Nephron (organoid): ENCODE measurements around the gene EPB41.
"Not testable (repeated sequence)": the region's sequence is repeated elsewhere in the genome, so short reads cannot be mapped to it uniquely, and the experiment has no call there.

Experiments used
- H3K27ac Mint-ChIP-seq, 3 experiments: 2 replicates each; pipeline ENCODE4 v1.8.0; 2020; ENCODE audit warnings: mixed read lengths in 3 of 3, mild to moderate bottlenecking in 2 of 3, moderate library complexity in 1 of 3
- H3K27me3 Mint-ChIP-seq: 2 replicates; pipeline ENCODE4 v1.8.0; 2021; ENCODE audit warnings: low read depth, mild to moderate bottlenecking, moderate library complexity, mixed read lengths
- H3K36me3 Mint-ChIP-seq: 2 replicates; pipeline ENCODE4 v1.8.0; 2020; ENCODE audit warnings: low read depth, mixed read lengths
- H3K4me1 Mint-ChIP-seq: 2 replicates; pipeline ENCODE4 v1.8.0; 2020; ENCODE audit warnings: mixed read lengths
- H3K4me3 Mint-ChIP-seq, 3 experiments: 2 replicates each; pipeline ENCODE4 v1.8.0; 2020; ENCODE audit warnings: mild to moderate bottlenecking in 3 of 3, mixed read lengths in 3 of 3, moderate library complexity in 2 of 3
- H3K9me3 Mint-ChIP-seq: 2 replicates; pipeline ENCODE4 v1.8.0; 2020; ENCODE audit warnings: mixed read lengths
- TF ChIP-seq, protein P1 (sequence below), 3 experiments: fragments of 200-600 bp; sonication (generic); IDR thresholded peaks; one replicate each; pipeline ENCODE4 v1.5.0; 2021; ENCODE audit warnings: antibody characterized with exemption in 3 of 3; ENCODE audit not compliant: unreplicated experiment in 3 of 3

The EPB41 gene

DNA sequence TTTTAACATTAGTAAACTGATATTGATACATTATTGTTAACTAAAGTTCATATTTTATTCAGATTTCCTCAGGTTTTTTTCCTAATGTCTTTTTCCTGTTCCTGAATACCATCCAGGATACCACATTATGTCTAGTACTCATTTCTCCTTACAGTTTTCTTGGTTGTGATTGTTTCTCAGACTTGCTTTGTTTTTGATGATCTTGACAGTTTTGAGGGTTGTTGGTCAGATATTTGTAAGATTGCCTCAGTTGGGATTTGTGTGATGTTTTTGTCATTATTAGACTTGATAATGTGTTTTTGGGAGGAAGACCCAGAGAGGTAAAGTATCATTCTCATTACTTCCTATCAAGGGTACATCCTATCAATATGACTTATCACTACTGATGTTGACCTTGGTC, 19.5 kb downstream of the EPB41 start:
- H3K4me1 Mint-ChIP-seq = peaks cover under 1% of the 10 kb centered on the region
- no peaks in the 10 kb centered on the region for H3K27me3 Mint-ChIP-seq
- H3K9me3 Mint-ChIP-seq = no peaks in the 10 kb centered on the region
- H3K4me3 Mint-ChIP-seq = no peak overlapping the region
- no peak overlapping the region for H3K27ac Mint-ChIP-seq
- H3K36me3 Mint-ChIP-seq = no peaks in the 10 kb centered on the region
- TF ChIP-seq, protein P1, sequence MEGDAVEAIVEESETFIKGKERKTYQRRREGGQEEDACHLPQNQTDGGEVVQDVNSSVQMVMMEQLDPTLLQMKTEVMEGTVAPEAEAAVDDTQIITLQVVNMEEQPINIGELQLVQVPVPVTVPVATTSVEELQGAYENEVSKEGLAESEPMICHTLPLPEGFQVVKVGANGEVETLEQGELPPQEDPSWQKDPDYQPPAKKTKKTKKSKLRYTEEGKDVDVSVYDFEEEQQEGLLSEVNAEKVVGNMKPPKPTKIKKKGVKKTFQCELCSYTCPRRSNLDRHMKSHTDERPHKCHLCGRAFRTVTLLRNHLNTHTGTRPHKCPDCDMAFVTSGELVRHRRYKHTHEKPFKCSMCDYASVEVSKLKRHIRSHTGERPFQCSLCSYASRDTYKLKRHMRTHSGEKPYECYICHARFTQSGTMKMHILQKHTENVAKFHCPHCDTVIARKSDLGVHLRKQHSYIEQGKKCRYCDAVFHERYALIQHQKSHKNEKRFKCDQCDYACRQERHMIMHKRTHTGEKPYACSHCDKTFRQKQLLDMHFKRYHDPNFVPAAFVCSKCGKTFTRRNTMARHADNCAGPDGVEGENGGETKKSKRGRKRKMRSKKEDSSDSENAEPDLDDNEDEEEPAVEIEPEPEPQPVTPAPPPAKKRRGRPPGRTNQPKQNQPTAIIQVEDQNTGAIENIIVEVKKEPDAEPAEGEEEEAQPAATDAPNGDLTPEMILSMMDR (IDR thresholded peaks at IDR 0.05; ENCODE audit: unreplicated experiment in 3 of 3) = no peak

DNA sequence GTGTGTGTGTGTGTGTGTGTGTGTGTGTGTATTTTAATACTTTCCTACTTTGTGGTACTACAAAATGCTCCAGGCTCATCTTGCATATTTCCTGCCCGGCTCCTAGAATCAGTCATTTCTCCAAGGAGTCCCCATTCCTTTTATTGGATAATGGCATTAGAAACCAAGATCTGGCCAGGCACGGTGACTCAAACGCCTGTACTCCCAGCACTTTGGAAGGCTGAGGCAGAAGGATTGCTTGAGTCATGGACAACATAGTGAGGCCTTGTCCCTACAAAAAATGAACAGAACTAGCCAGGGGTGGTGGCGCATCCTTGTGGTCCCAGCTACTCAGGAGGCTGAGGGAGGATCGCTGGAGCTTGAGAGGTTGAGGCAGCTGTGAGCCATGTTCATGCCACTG, 20.3 kb downstream of the EPB41 start:
- Mint-ChIP-seq H3K27ac (no peak overlapping the region), H3K36me3 (no peaks in the 10 kb centered on the region), H3K4me3 (no peak overlapping the region), H3K4me1 (no peaks in the 10 kb centered on the region), H3K9me3 (no peaks in the 10 kb centered on the region), H3K27me3 (no peaks in the 10 kb centered on the region)
- TF ChIP-seq, protein P1 (IDR thresholded peaks at IDR 0.05; ENCODE audit: unreplicated experiment in 3 of 3) = no peak

DNA sequence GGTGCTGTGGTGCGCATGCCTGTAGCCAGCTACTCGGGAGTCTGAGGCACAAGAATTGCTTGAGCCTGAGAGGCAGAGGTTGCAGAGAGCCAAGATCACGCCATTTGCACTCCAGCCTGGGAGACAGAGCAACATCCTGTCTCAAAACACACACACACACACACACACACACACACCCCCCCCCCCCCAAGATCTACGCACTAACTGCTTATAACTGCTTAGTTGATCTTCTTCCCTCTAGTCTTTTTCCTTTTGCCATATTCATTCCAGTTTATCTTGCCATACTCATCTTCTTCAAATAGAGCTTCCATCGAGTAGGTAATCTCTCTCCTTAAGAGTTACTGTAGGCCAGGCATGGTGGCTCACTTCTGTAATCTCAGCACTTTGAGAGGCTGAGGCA, 20.9 kb downstream of the EPB41 start:
- Mint-ChIP-seq H3K4me1 (no peaks in the 10 kb centered on the region), H3K27me3 (no peaks in the 10 kb centered on the region), H3K4me3 (no peak overlapping the region), H3K36me3 (no peaks in the 10 kb centered on the region), H3K9me3 (no peaks in the 10 kb centered on the region), H3K27ac (no peak overlapping the region)
- TF ChIP-seq, protein P1 (IDR thresholded peaks at IDR 0.05; ENCODE audit: unreplicated experiment in 3 of 3) = no peak

DNA sequence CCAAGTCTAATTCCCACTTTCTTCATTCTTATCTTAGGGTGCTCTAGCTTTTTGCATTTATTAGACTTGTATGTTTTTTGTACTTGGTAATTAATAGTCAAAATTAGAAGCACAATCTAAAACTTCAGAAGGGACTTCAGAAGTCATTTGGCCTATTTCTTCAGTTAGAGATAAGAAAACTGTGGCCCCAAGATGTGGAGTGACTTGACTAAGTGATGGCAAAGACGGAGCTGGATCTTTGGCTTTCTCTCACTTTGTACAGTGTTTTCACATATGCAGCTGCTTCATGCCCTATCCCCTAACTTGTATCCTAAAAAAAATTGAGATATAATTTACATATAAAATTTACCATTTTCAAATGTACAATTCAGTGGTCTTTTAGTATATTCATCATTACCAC, 21.7 kb downstream of the EPB41 start:
- no peak overlapping the region for H3K27ac Mint-ChIP-seq
- H3K9me3 Mint-ChIP-seq = no peaks in the 10 kb centered on the region
- no peak overlapping the region for H3K4me3 Mint-ChIP-seq
- no peaks in the 10 kb centered on the region for H3K36me3 Mint-ChIP-seq
- TF ChIP-seq, protein P1 (IDR thresholded peaks at IDR 0.05; ENCODE audit: unreplicated experiment in 3 of 3) = no peak
- no peaks in the 10 kb centered on the region for H3K27me3 Mint-ChIP-seq
- H3K4me1 Mint-ChIP-seq = no peaks in the 10 kb centered on the region

DNA sequence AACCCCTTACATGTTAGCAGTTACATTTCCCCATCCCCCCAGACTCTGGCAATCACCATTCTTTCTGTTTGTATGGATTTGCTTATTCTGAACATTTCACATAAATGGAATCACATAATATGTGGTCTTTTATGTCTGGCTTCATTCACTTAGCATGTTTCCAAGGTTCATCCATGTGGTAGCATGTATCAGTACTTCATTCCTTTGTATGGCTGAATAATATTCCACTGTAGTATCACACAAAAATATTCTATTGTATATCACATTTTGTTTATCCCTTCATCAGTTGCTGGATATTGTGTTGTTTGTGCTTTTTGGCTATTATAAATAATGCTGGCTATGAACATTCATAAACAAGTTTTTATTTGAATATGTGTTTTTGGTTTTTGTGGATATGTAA, 22.2 kb downstream of the EPB41 start:
- TF ChIP-seq, protein P1 (IDR thresholded peaks at IDR 0.05; ENCODE audit: unreplicated experiment in 3 of 3) = no peak
- no peaks in the 10 kb centered on the region for H3K36me3 Mint-ChIP-seq
- no peaks in the 10 kb centered on the region for H3K27me3 Mint-ChIP-seq
- H3K9me3 Mint-ChIP-seq = no peaks in the 10 kb centered on the region
- H3K27ac Mint-ChIP-seq = no peak overlapping the region
- H3K4me3 Mint-ChIP-seq = no peak overlapping the region
- no peaks in the 10 kb centered on the region for H3K4me1 Mint-ChIP-seq

DNA sequence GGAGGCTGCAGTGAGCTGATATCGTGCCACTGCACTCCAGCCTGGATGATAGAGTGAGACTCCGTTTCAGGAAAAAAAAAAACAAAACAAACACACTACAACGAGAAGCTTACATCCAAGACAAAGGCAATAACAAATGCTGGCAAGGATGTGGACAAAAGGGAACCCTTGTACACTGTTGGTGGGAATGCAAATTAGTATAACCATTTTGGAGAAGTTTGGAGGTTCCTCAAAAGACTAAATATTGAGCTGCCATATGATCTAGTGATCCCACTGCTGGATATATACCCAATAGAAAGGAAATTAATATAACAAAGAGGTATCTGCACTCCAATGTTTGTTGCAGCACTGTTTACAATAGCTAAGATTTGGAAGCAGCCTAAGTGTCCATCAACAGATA, 29.2 kb downstream of the EPB41 start:
- not testable (repeated sequence) for H3K9me3 Mint-ChIP-seq, H3K4me3 Mint-ChIP-seq, H3K27ac Mint-ChIP-seq, H3K36me3 Mint-ChIP-seq, H3K4me1 Mint-ChIP-seq, H3K27me3 Mint-ChIP-seq

DNA sequence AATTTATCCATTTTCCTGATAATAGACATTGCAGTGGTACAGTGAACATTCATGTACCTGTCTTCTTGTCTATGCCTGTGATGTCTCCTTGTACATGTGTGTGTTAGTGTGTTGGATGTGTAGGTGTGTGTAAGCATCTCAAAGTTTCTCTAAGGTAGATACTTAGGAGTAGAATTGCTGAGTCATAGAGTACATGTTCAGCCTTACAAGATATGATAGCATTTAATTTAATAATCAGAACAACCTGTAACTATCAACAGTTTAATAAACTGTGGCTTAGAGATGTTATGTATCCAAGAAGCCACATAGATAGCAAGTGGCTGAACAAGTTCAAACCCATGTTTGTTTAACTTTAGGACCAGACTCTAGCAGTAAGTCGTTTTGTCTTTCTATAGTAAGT, 35.6 kb downstream of the EPB41 start:
- H3K27me3 Mint-ChIP-seq = no peaks in the 10 kb centered on the region
- no peaks in the 10 kb centered on the region for H3K4me1 Mint-ChIP-seq
- H3K27ac Mint-ChIP-seq = no peak overlapping the region
- H3K9me3 Mint-ChIP-seq = no peaks in the 10 kb centered on the region
- no peak overlapping the region for H3K4me3 Mint-ChIP-seq
- H3K36me3 Mint-ChIP-seq = peaks cover 4% of the 10 kb centered on the region
- TF ChIP-seq, protein P1 (IDR thresholded peaks at IDR 0.05; ENCODE audit: unreplicated experiment in 3 of 3) = no peak
